ENCODE results near the gene LANCL3.

The LANCL3 gene

GRCh38 chrX:37607243-37607642 is 35.8 kb downstream of the LANCL3 start:
- DNase-seq (ENCODE audit: extremely low spot score): no peak
- ChIA-PET POLR2A (no interaction called here), CTCF (interaction anchor here (1.2 kb wide), 1 partner anchor 10 kb away, joined by 3 read pairs; no protein-coding TSS in a partner anchor)
- no peak for TF ChIP-seq CTCF (IDR thresholded peaks at IDR 0.05; ENCODE audit: control extremely low read depth, extremely low read depth, low read depth, missing control alignments)

- POLR2A ChIA-PET: no interaction called here
These were observed 36.7 kb downstream of the LANCL3 start for GRCh38 chrX:37608156-37608555.

GRCh38 chrX:37609727-37610126 is 38.3 kb downstream of the LANCL3 start:
- no peak for DNase-seq (ENCODE audit: extremely low spot score)
- no peak for TF ChIP-seq CTCF (IDR thresholded peaks at IDR 0.05; ENCODE audit: control extremely low read depth, extremely low read depth, low read depth, missing control alignments)
- POLR2A ChIA-PET: no interaction called here
- CTCF ChIA-PET: no interaction called here

More at GRCh38 chrX:37608156-37608555, 36.7 kb downstream of the LANCL3 start:
- DNase-seq (ENCODE audit: extremely low spot score): no peak
- TF ChIP-seq CTCF (IDR thresholded peaks at IDR 0.05; ENCODE audit: control extremely low read depth, extremely low read depth, low read depth, missing control alignments): no peak
- CTCF ChIA-PET: no interaction called here

GRCh38 chrX:37613933-37614332 is 42.5 kb downstream of the LANCL3 start:
- ChIA-PET POLR2A (no interaction called here), CTCF (no interaction called here)
- TF ChIP-seq CTCF (IDR thresholded peaks at IDR 0.05; ENCODE audit: control extremely low read depth, extremely low read depth, low read depth, missing control alignments): no peak

GRCh38 chrX:37627602-37628001 is 56.1 kb downstream of the LANCL3 start:
- POLR2A ChIA-PET: no interaction called here
- no peak for DNase-seq (ENCODE audit: extremely low spot score)
- no peak for TF ChIP-seq CTCF (IDR thresholded peaks at IDR 0.05; ENCODE audit: control extremely low read depth, extremely low read depth, low read depth, missing control alignments)
- CTCF ChIA-PET: no interaction called here

More at GRCh38 chrX:37613933-37614332, 42.5 kb downstream of the LANCL3 start:
- DNase-seq (ENCODE audit: extremely low spot score): no peak

- no peak for DNase-seq (ENCODE audit: extremely low spot score)
- ChIA-PET POLR2A (no interaction called here), CTCF (no interaction called here)
- TF ChIP-seq CTCF (IDR thresholded peaks at IDR 0.05; ENCODE audit: control extremely low read depth, extremely low read depth, low read depth, missing control alignments): no peak
These were observed 66.6 kb downstream of the LANCL3 start for GRCh38 chrX:37638047-37638446.

GRCh38 chrX:37640142-37640541 is 68.7 kb downstream of the LANCL3 start:
- ChIA-PET CTCF (no interaction called here), POLR2A (no interaction called here)
- DNase-seq (ENCODE audit: extremely low spot score): no peak
- TF ChIP-seq CTCF (IDR thresholded peaks at IDR 0.05; ENCODE audit: control extremely low read depth, extremely low read depth, low read depth, missing control alignments): no peak
